ENCODE measurements around the gene PSTPIP2.

PSTPIP2 gene

DNA sequence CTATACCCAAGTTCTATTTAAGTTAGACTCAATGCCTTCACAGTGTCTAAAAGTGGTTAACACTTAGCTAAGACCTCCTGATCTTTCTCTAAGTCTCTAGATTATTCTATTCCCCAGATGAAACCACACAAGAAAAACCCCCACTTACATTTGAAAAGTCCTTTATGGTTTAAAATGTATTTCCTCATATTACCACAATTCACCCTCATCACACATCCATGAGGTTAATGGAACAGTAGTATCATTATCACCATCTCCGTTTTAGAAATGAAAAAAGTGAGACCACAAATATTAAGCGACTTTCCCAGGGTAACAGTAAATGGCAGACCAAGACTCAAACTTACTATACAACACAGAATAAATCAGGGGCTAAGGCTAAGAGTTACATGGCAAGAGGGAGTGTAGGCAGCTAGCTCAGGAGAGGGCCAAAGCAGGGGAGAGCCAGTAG is 133.5 kb downstream of the PSTPIP2 start:
- DNase-seq (ENCODE audit: low read depth in 3 of 3), result no peak

DNA sequence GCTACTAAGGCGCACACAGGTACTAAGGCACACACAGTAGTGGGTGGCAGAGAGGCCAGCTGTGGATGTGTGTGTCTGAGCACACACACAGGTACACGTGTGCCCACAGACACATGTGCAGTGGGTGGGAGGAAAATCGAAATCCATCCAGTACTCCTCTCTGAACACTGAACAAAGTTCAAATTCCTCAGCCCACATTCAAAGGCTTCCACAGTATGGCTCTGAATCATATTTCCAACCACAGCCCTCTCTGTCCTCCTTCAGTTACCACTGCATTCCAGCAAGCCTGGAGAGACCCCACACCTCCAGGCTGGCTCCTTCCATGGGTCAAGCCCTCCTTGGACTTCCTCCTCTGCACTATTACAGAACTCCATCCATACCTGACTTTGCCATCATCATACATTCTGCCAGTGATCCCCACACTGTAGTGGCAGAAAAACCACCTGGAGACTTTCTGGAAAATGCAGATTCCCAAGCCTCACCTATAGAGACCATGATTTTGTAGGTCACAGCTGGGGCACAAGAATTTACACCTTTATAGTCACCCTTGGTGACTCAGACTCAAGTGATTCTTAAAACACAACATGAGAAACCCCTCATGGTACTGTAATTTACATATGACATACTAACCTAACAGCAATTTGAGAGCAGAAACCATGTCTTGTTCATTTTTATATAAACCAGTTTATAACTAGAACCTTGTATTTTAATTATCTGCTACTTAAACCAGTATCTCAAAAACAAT is 136.3 kb downstream of the PSTPIP2 start:
- DNase-seq (ENCODE audit: low read depth in 3 of 3), result no peak

Data from stimulated activated CD4-positive, alpha-beta T cell treated with anti-CD3 and anti-CD28 coated beads, TNF-alpha, amount 100 ng/mL, for 24 hours (primary cell).